H1 (cell line): Measurements from ENCODE around the gene EZH2. TPM values are rescaled to one million over a fixed set of nuclear protein-coding genes. Genes with fewer than 3 reads are reported as not detected.

ENCODE experiments used
- CTCF ChIA-PET: fragments of 300-600 bp; sonication (Branson Sonifier 250); formaldehyde crosslinking; loops from one replicate; lab custom pipeline; 2021; ENCODE audit not compliant: partially characterized antibody; lab: Charles Lee
- POLR2A ChIA-PET: fragments of 300-600 bp; sonication (Branson Sonifier 250); formaldehyde crosslinking; loops from one replicate; lab custom pipeline; 2021; ENCODE audit warnings: inconsistent platforms; ENCODE audit not compliant: partially characterized antibody; lab: Charles Lee
- DNase-seq, 2 experiments: peaks; one replicate each; pipeline versions ENCODE4 v3.0.0 to v3.0.0-alpha.2; 2010 to 2022; ENCODE audit warnings: low spot score in 2 of 2, low read depth in 1 of 2, mixed read lengths in 1 of 2
- FAIRE-seq: peaks from 2 replicates; lab custom pipeline; 2011; peaks lifted over from hg19 to GRCh38; lab: Jason Lieb, UNC
- H2AFZ ChIP-seq: 2 replicates; pipeline ENCODE4 v1.8.1; 2012; ENCODE audit warnings: low read length, inconsistent platforms
- H2AK5ac ChIP-seq: 2 replicates; pipeline ENCODE4 v1.6.1; 2013; ENCODE audit warnings: low read depth, low read length
- H2BK120ac ChIP-seq: replicated peaks from 2 replicates; pipeline ENCODE3; 2013; ENCODE audit warnings: low read depth, low read length, inconsistent platforms
- H2BK12ac ChIP-seq: 2 replicates; pipeline ENCODE4 v1.6.1; 2013; ENCODE audit warnings: low read depth, low read length
- H2BK15ac ChIP-seq: 2 replicates; pipeline ENCODE4 v1.6.1; 2013; ENCODE audit warnings: low read length
- H2BK20ac ChIP-seq: 2 replicates; pipeline ENCODE4 v1.6.1; 2013; ENCODE audit warnings: low read length
- H2BK5ac ChIP-seq: 2 replicates; pipeline ENCODE4 v1.6.1; 2013; ENCODE audit warnings: low read depth, low read length
- H3K14ac ChIP-seq: 2 replicates; pipeline ENCODE4 v1.6.1; 2013; ENCODE audit warnings: inconsistent platforms; ENCODE audit not compliant: insufficient read length
- H3K18ac ChIP-seq: 2 replicates; pipeline ENCODE4 v1.6.1; 2013; ENCODE audit warnings: low read length; ENCODE audit errors: extremely low read depth
- H3K23ac ChIP-seq: 2 replicates; pipeline ENCODE4 v1.6.1; 2013; ENCODE audit warnings: inconsistent platforms; ENCODE audit not compliant: insufficient read length
- H3K23me2 ChIP-seq: 2 replicates; pipeline ENCODE4 v1.6.1; 2013; ENCODE audit warnings: low read depth, low read length
- H3K27ac ChIP-seq: 2 replicates; pipeline ENCODE4 v1.6.1; 2011; ENCODE audit warnings: low read depth, low read length, inconsistent platforms
- H3K27me3 ChIP-seq, 4 experiments: replicated peaks in 1 of 4; 1 replicate in 1 of 4; 2 replicates in 3 of 4; pipeline versions ENCODE4 v1.6.1 to v1.8.1; 2011 to 2013; ENCODE audit warnings: low read length in 3 of 4, mild to moderate bottlenecking in 3 of 4, inconsistent platforms in 2 of 4, mixed read lengths in 2 of 4, moderate library complexity in 1 of 4; ENCODE audit not compliant: control insufficient read depth in 3 of 4, insufficient read depth in 3 of 4; ENCODE audit errors: extremely low read depth in 1 of 4
- H3K36me3 ChIP-seq, 4 experiments: 2 replicates each; pipeline versions ENCODE4 v1.6.1 to v1.8.1; 2011 to 2013; ENCODE audit warnings: mild to moderate bottlenecking in 4 of 4, low read length in 3 of 4, moderate library complexity in 2 of 4, control low read depth in 1 of 4, inconsistent platforms in 1 of 4; ENCODE audit not compliant: insufficient read depth in 4 of 4, control insufficient read depth in 2 of 4
- H3K4ac ChIP-seq: replicated peaks from 2 replicates; pipeline ENCODE3; 2013; ENCODE audit warnings: low read length, low read depth, mixed read lengths, inconsistent platforms; ENCODE audit not compliant: insufficient read length
- H3K4me1 ChIP-seq, 4 experiments: replicated peaks in 1 of 4; 1 replicate in 1 of 4; 2 replicates in 3 of 4; pipeline versions ENCODE4 v1.6.1 to v1.8.1; 2011 to 2013; ENCODE audit warnings: low read length in 3 of 4, inconsistent platforms in 2 of 4, mixed read lengths in 1 of 4; ENCODE audit not compliant: insufficient read depth in 4 of 4, control insufficient read depth in 3 of 4
- H3K4me2 ChIP-seq, 2 experiments: 2 replicates each; pipeline versions ENCODE4 v1.6.1 to v1.8.1; 2011 to 2013; ENCODE audit warnings: low read depth in 2 of 2, low read length in 2 of 2, control low read depth in 1 of 2, inconsistent platforms in 1 of 2, mild to moderate bottlenecking in 1 of 2; ENCODE audit not compliant: insufficient read depth in 1 of 2
- H3K4me3 ChIP-seq, 4 experiments: fragments of 200-600, 300-600 bp in 1 of 4; sonication (generic), shearing (Covaris generic), sonication (Bioruptor Twin) in 1 of 4; 2 replicates each; pipeline versions ENCODE4 v1.5.1 to v1.8.1; 2011 to 2016; ENCODE audit warnings: low read length in 4 of 4, low read depth in 3 of 4, control low read depth in 2 of 4, inconsistent platforms in 2 of 4, mild to moderate bottlenecking in 2 of 4, mixed read lengths in 1 of 4, moderate library complexity in 1 of 4; ENCODE audit not compliant: insufficient read depth in 2 of 4; ENCODE audit errors: extremely low read depth in 1 of 4
- H3K56ac ChIP-seq: replicated peaks from 2 replicates; pipeline ENCODE3; 2013; ENCODE audit warnings: low read depth, mild to moderate bottlenecking, mixed read lengths, low read length, inconsistent platforms; ENCODE audit not compliant: insufficient read length
- H3K79me1 ChIP-seq: 2 replicates; pipeline ENCODE4 v1.6.1; 2013; ENCODE audit warnings: low read depth, low read length, control low read depth
- H3K79me2 ChIP-seq, 2 experiments: 2 replicates each; pipeline versions ENCODE4 v1.6.1 to v1.8.1; 2012 to 2013; ENCODE audit warnings: low read length in 2 of 2, mild to moderate bottlenecking in 2 of 2, inconsistent platforms in 1 of 2; ENCODE audit not compliant: insufficient read depth in 2 of 2, control insufficient read depth in 1 of 2
- H3K9ac ChIP-seq, 4 experiments: replicated peaks in 1 of 4; 1 replicate in 1 of 4; 2 replicates in 3 of 4; pipeline versions ENCODE4 v1.6.1 to v1.8.1; 2011 to 2013; ENCODE audit warnings: low read depth in 3 of 4, low read length in 3 of 4, control low read depth in 2 of 4, mild to moderate bottlenecking in 2 of 4, moderate library complexity in 2 of 4, inconsistent platforms in 1 of 4; ENCODE audit errors: extremely low read depth in 1 of 4
- H3K9me3 ChIP-seq, 2 experiments: 2 replicates each; pipeline versions ENCODE4 v1.6.1 to v1.8.1; 2012 to 2013; ENCODE audit warnings: mild to moderate bottlenecking in 2 of 2, moderate library complexity in 2 of 2, control low read depth in 1 of 2, inconsistent platforms in 1 of 2, low read depth in 1 of 2, low read length in 1 of 2, mixed read lengths in 1 of 2; ENCODE audit not compliant: insufficient read depth in 2 of 2
- H4K20me1 ChIP-seq, 2 experiments: replicated peaks in 1 of 2; 2 replicates each; pipeline versions ENCODE3 to v1.8.1; 2011 to 2013; ENCODE audit warnings: inconsistent platforms in 2 of 2, low read length in 2 of 2, mild to moderate bottlenecking in 1 of 2; ENCODE audit not compliant: insufficient read depth in 2 of 2, control insufficient read depth in 1 of 2
- H4K5ac ChIP-seq: 2 replicates; pipeline ENCODE4 v1.6.1; 2013; ENCODE audit warnings: low read length, low read depth, mixed read lengths, inconsistent platforms; ENCODE audit not compliant: insufficient read length
- H4K8ac ChIP-seq: 2 replicates; pipeline ENCODE4 v1.8.0; 2013; ENCODE audit warnings: mild to moderate bottlenecking, moderate library complexity, low read length, inconsistent platforms; ENCODE audit not compliant: insufficient read depth; ENCODE audit errors: extremely low read depth
- H4K91ac ChIP-seq: replicated peaks from 2 replicates; pipeline ENCODE3; 2013; ENCODE audit warnings: low read length, mixed read lengths, inconsistent platforms; ENCODE audit not compliant: insufficient read length
- WGBS, 2 experiments: shearing (Covaris generic) in 1 of 2; methylation state at CpG; one replicate each; pipeline versions ENCODE4 v1.1.6 to v1.1.7; 2013 to 2015; ENCODE audit warnings: low lambda C conversion rate in 2 of 2, mixed read lengths in 2 of 2, inconsistent platforms in 1 of 2, low coverage in 1 of 2, missing lambda C conversion rate in 1 of 2; ENCODE audit not compliant: insufficient replicate concordance in 2 of 2, insufficient coverage in 1 of 2, insufficient read length in 1 of 2; ENCODE audit errors: extremely low coverage in 1 of 2, missing lambda C conversion rate in 1 of 2; 5-methylcytosine and 5-hydroxymethylcytosine counted together
- polyA plus RNA-seq, 7 experiments: library from polyadenylated mRNA; depleted of rRNA in 3 of 7; stranded (reverse) in 5 of 7; unstranded in 2 of 7; fragments of >200 nt in 5 of 7; fragments of 200-250 nt in 2 of 7; gene quantifications; 1 replicate in 5 of 7; 2 replicates in 1 of 7; 4 replicates in 1 of 7; pipeline versions ENCODE4 v1.2.1 to v1.2.3, GENCODE V29; 2011 to 2013; ENCODE audit warnings: missing spikeins in 2 of 7, mixed read lengths in 2 of 7
- total RNA-seq: library from RNA; stranded (reverse); fragmentation: NEBNext Ultra II Directional; extraction: Animal tissue kit (Norgen Biotek cat#: 25700); gene quantifications from 2 replicates; pipeline ENCODE4 v1.2.1, GENCODE V29; 2021

EZH2 gene
- total and polyA plus RNA-seq, 2 of the 8 experiments (the other 6 are each of a cell fraction or from before 2014, with no cell fraction given): 28.9 to 49.0 TPM

GRCh38 chr7:148888300-148888699, 4.2 kb upstream of the EZH2 start:
- no peak overlapping the region for H2BK20ac ChIP-seq
- no peak overlapping the region for H2AFZ ChIP-seq
- H4K91ac ChIP-seq: no peak overlapping the region
- H3K79me1 ChIP-seq: no peaks in the 10 kb centered on the region; the same call in 1 of the 2 replicates
- no peaks in the 10 kb centered on the region; a peak in 1 of 7 replicates for H3K4me1 ChIP-seq
- H2BK5ac ChIP-seq: no peak overlapping the region
- no peak overlapping the region for H3K9ac ChIP-seq
- H2AK5ac ChIP-seq: no peak overlapping the region
- H3K4me3 ChIP-seq: no peak overlapping the region
- H4K5ac ChIP-seq: no peak overlapping the region
- no peak overlapping the region for H2BK12ac ChIP-seq
- POLR2A ChIA-PET: interaction anchor here (1.5 kb wide), 2 partner anchors 15 to 26 kb away, joined by 3 to 5 read pairs; no protein-coding TSS in a partner anchor
- no peaks in the 10 kb centered on the region for H4K20me1 ChIP-seq
- FAIRE-seq: no peak
- no peak overlapping the region for H3K4ac ChIP-seq
- H2BK15ac ChIP-seq: no peak overlapping the region
- whole genome bisulfite sequencing, 2 experiments: 91% methylated on average over 7 of the region's 7 CpGs; no CpG with 5 or more reads in 1 of the 2 experiments
- no peak overlapping the region for H3K4me2 ChIP-seq
- H3K27me3 ChIP-seq: no peaks in the 10 kb centered on the region
- H3K14ac ChIP-seq: no peak overlapping the region
- no peak overlapping the region for H2BK120ac ChIP-seq
- DNase-seq: no peak
- peaks cover 0 to under 1% of the 10 kb centered on the region in 2 experiments; a peak in 2 of 4 replicates for H3K79me2 ChIP-seq
- no peak overlapping the region for H3K18ac ChIP-seq
- no peak overlapping the region; the same call in 1 of the 2 replicates for H4K8ac ChIP-seq
- no peaks in the 10 kb centered on the region for H3K23me2 ChIP-seq
- no peak overlapping the region for H3K27ac ChIP-seq
- CTCF ChIA-PET: interaction anchor here (0.7 to 1.3 kb wide), 6 partner anchors 11 to 178 kb away, joined by 3 to 5 read pairs (median 3); no protein-coding TSS in a partner anchor
- no peaks in the 10 kb centered on the region for H3K36me3 ChIP-seq
- no peak overlapping the region for H3K56ac ChIP-seq
- H3K9me3 ChIP-seq: no peaks in the 10 kb centered on the region
- H3K23ac ChIP-seq: no peak overlapping the region
